ENCODE data around the gene C17orf78. TPM values are rescaled to one million over a fixed set of nuclear protein-coding genes. Genes with fewer than 3 reads are reported as not detected.

C17orf78 gene
- total and polyA plus RNA-seq, 2 of the 13 experiments (the other 11 are each of a cell fraction or from before 2014, with no cell fraction given): not detected

- TF ChIP-seq SNAPC5 (CRISPR knock-in tag; IDR thresholded peaks at IDR 0.05; ENCODE audit: borderline replicate concordance) (no peak), ZNF33B (CRISPR knock-in tag; IDR thresholded peaks at IDR 0.05) (no peak), RAD51 (IDR thresholded peaks at IDR 0.05; ENCODE audit: borderline replicate concordance) (no peak), SNRNP70 (IDR thresholded peaks at IDR 0.05; ENCODE audit: low read depth, low read length) (no peak), RFX3 (CRISPR knock-in tag; IDR thresholded peaks at IDR 0.05) (no peak), HOMEZ (CRISPR knock-in tag; IDR thresholded peaks at IDR 0.05; ENCODE audit: low read depth) (no peak), KMT2B (CRISPR knock-in tag; IDR thresholded peaks at IDR 0.05) (no peak; the same call in 1 of the 2 replicates), ZNF737 (CRISPR knock-in tag; IDR thresholded peaks at IDR 0.05; ENCODE audit: borderline replicate concordance) (no peak), ZNF432 (CRISPR knock-in tag; IDR thresholded peaks at IDR 0.05; ENCODE audit: borderline replicate concordance) (no peak), NFRKB (IDR thresholded peaks at IDR 0.05) (no peak), PBX2 (CRISPR knock-in tag; IDR thresholded peaks at IDR 0.05) (no peak), GTF3A (CRISPR knock-in tag; conservative IDR thresholded peaks at IDR 0.05) (0 out of 2 replicates have a peak, but pooled peaks have one; percentile 21), MTA3 (CRISPR knock-in tag; IDR thresholded peaks at IDR 0.05) (no peak), DMAP1 (CRISPR knock-in tag; IDR thresholded peaks at IDR 0.05) (peak; percentile 86; the same call in 1 of the 2 replicates), ZNF12 (CRISPR knock-in tag; IDR thresholded peaks at IDR 0.05) (no peak), CREB3 (CRISPR knock-in tag; IDR thresholded peaks at IDR 0.05) (0 out of 2 replicates have a peak, but pooled peaks have one; percentile 25), HNF1B (CRISPR knock-in tag; IDR thresholded peaks at IDR 0.05) (no peak), ZNF343 (CRISPR knock-in tag; IDR thresholded peaks at IDR 0.05) (no peak; the same call in 1 of the 2 replicates), ZFP41 (CRISPR knock-in tag; IDR thresholded peaks at IDR 0.05; ENCODE audit: borderline replicate concordance) (peak; percentile 67; the same call in 1 of the 2 replicates), CEBPZ (IDR thresholded peaks at IDR 0.05; ENCODE audit: low read length) (no peak), ZMYM2 (CRISPR knock-in tag; IDR thresholded peaks at IDR 0.05) (no peak), ZNF816 (CRISPR knock-in tag; IDR thresholded peaks at IDR 0.05; ENCODE audit: borderline replicate concordance) (no peak)
Observed at GRCh38 chr17:37358830-37359681, 16.7 kb upstream of the C17orf78 start (continued).
